Fibroblast of the aortic adventitia (primary cell): ENCODE results near the gene C6orf136. TPM values are rescaled to one million over a fixed set of nuclear protein-coding genes. Genes with fewer than 3 reads are reported as not detected.
A peak's percentile ranks its signal among the peaks of the same experiment; 100 is the strongest.
"Not testable (repeated sequence)": the region's sequence is repeated elsewhere in the genome, so short reads cannot be mapped to it uniquely, and the experiment has no call there.

Experiments used
- DNase-seq: peaks from one replicate; pipeline ENCODE4 v3.0.0-alpha.2; 2010; ENCODE audit warnings: low read depth
- H3K4me3 ChIP-seq: 2 replicates; pipeline ENCODE4 v1.5.1; 2011; ENCODE audit warnings: low read depth, mild to moderate bottlenecking, control low read depth, low read length, moderate library complexity
- CTCF ChIP-seq: IDR thresholded peaks from 2 replicates; pipeline ENCODE4 v1.5.1; 2011; ENCODE audit warnings: mild to moderate bottlenecking, low read length, control low read depth, inconsistent platforms; ENCODE audit not compliant: insufficient read depth
- total RNA-seq: library from RNA; depleted of rRNA; stranded (reverse); fragments of >200 nt; gene quantifications from 2 replicates; pipeline ENCODE4 v1.2.3, GENCODE V29; 2012; ENCODE audit warnings: low replicate concordance

Gene C6orf136
- total RNA-seq, 1 donor = 5.2 TPM

GRCh38 chr6:30664994-30665767, 18.2 kb downstream of the C6orf136 start:
- no peak for TF ChIP-seq CTCF
- H3K4me3 ChIP-seq = no peak overlapping the region
- DNase-seq = no peak

- H3K4me3 ChIP-seq, DNase-seq: not testable (repeated sequence)
Observed at GRCh38 chr6:30666300-30666699, 19.4 kb downstream of the C6orf136 start.

- no peak overlapping the region for H3K4me3 ChIP-seq
- DNase-seq = no peak
- peak; percentile 31 for TF ChIP-seq CTCF
Observed at GRCh38 chr6:30670760-30671527, 24.0 kb downstream of the C6orf136 start.

GRCh38 chr6:30672445-30673253, 25.7 kb downstream of the C6orf136 start, which contains the start of gene DHX16:
TSS of gene DHX16 (minus strand) at chr6:30673006. CDS start at chr6:30672841, 165 bp downstream.
- DNase-seq = peak; percentile 99
- peak within 1 kb of the TSS; percentile 81 for H3K4me3 ChIP-seq
- TF ChIP-seq CTCF = peak; percentile 88

- no peak overlapping the region for H3K4me3 ChIP-seq
- DNase-seq = no peak
- no peak for TF ChIP-seq CTCF
Observed at GRCh38 chr6:30676660-30677285, 29.8 kb downstream of the C6orf136 start.

GRCh38 chr6:30678964-30679726, 32.2 kb downstream of the C6orf136 start:
- DNase-seq = peak; percentile 77
- H3K4me3 ChIP-seq = peak overlapping the region; percentile 53
- peak; percentile 97 for TF ChIP-seq CTCF
